Activated T-cell treated with anti-CD3 and anti-CD28 coated beads for 4 hours (primary cell): Measurements from ENCODE around the gene SMYD2.
A peak's percentile ranks its signal among the peaks of the same experiment; 100 is the strongest.

Source experiments
- DNase-seq: peaks from one replicate; pipeline ENCODE4 v3.0.0-alpha.2; 2020

The SMYD2 gene

DNA sequence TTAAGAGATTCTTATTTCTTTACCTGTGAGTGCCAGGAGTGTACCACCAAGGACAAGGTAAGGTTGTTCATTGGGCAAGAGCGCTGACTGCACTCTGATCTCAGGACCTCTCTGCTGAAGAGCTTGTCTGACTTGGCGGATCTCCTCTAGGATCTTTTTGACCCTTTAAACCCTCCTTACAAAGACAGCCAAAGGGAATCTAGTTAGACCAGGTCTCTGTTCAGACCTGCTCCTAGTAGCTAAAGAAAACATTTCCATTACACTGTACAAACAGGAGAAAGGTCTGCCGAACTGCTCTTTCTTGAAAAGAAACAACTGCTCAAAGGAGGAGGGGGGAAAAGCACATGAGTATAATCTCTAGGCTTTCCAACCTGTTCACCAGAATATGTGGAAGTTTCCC is 49.3 kb downstream of the SMYD2 start:
- DNase-seq, result no peak

DNA sequence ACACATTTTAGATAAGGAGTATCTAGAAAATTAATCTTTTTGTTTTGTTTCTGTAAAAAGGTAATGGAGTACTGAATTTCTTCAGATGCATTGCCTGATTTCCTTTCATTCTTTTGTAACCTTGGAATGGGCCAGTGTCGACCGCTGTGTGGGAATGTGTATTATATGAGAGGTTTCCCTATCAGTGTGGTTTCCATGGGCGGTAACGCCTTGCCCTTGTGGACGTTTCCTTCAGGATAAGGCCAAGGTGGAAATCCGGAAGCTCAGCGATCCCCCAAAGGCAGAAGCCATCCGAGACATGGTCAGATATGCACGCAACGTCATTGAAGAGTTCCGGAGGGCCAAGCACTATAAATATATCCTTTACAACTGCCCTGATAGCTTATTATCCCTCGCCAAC is 49.8 kb downstream of the SMYD2 start:
- DNase-seq, result no peak

DNA sequence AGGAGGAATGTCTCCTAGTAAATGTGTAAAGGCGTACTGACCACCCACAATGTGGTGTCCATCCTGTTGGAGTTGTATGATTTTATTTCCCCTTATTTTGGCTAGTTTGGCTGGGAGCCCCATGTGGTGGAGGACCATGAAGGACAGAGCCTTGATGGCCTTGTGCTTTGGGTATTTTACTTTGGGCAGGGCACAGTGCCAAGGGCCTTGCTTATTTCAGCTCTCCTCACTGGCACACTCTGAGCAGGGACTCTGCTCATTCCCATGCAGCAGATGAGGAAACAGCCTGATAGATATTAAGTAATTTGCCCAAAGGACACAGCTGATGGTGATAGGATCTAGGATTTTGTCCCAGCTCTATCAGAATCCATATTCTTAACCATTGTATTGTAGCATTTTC is 50.2 kb downstream of the SMYD2 start:
- DNase-seq, result no peak

DNA sequence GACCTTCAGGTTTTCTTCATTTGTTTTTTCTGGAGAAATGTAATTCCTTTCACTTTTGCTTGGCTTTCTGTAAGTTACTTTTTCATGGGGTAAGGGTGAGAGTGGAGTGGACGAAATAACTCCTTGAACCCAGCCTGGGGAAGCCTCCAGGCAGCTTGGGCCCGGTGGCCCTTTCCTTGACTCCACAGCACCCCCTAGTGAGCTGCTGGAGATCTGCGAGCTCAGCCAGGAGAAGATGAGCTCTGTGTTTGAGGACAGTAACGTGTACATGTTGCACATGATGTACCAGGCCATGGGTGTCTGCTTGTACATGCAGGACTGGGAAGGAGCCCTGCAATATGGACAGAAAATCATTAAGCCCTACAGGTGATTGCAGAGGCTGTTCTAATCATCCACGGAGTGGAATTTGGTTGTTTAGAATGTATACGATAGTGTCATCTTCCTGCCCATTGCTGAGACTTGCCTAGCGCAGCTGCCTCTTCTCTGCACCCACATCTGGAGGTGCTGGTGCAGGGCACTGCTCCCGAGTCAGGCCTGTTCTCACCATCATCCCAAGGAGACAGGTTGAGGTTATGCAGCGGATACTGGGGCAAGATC is 51.0 kb downstream of the SMYD2 start:
- peak; percentile 37 for DNase-seq

DNA sequence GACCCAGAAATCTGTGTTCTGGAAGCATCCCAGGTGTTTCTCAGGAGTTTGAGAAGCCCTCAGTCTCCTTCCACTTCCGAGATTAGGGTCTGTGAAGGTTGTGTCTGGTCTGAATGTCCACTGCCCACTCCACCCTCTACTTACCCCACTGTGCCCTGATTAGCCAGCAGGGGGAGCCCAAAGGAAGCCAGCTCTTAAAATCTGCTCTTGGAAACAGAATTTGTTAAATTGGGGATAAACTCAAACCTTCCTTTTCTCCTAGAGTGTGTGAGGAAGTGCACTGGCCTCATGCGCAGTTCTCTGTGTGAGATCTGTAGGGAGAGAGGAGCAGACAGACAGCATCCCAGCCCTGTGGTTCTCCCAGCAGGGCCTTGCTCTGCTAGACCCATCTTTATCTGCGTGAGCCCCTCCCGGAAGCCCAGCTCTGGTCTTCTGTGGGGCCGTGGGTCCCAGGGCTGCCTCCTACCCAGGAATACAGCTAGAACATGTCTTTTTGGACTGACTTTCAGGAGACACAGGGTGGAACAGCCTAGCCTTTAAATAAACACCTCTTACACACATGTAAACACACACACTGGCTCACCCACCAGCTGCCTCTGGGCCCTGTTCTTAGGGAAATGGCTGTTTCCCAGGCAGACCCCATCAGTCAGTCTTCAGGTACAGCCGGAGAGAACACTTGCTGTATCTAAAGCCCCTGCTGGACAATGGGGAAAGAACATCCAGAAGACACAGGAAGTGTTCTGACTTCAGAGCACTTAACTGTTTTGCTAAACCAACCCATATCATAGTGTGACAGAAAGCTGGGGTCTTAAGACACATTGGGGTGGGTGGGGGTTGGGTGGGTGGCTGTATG is 52.2 kb downstream of the SMYD2 start:
- DNase-seq, result peak; percentile 17

DNA sequence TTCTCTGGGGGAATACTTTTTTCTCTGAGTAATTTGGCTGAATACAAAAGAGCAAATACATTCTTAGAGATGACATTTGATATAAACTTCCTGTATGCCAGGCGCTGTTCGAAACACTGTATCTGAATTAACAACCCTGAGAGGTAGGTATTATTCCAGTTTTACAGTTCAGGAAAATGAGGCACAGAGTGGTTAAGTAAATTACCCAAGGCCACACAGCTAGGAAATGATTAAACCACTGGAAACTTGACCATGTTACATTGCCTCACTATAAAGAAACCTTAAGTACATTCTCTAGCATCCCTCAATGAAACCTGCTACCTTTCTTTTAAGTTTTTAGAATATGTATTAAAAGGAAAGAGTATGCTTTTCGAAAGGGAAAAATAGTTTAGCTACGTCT is 54.6 kb downstream of the SMYD2 start:
- DNase-seq, result no peak

DNA sequence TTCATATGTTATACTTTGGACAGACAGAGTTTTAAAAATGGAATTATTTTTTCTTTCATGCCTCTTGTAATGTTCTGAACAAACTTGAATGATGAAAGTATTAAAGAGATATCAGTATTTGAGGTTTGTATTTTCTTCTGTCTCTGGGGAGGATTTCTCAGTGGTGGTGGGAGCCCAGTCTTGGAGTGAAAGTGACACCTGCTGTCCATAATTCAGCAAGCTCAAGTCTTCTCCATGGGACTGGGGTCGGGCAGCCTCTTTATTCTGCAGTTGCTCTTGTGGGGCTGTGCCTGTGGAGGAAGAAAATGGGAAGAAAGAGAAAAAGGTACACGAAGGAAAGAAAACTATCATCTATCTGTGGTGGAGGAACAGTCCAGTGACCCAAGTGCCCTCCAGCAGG is 56.1 kb downstream of the SMYD2 start:
- no peak for DNase-seq

DNA sequence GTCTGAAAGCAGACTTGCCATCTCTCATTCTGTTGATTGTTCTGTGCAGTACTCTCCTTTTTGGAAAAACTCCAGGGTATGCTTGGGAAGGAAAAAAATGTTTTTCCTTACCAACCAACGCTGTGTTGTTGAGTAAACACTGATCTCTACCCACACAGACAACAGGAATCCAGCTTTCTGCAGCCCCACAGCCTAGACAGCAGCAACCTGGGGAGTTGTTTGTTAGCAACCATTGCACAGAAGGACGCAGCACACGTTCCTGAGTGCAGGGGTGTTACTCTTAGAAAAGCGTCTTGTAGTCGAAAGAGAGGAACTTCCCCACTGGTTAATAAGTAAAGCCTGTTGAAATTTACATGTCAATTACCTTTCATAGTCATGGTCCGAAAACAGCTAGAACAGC is 56.6 kb downstream of the SMYD2 start:
- no peak for DNase-seq

DNA sequence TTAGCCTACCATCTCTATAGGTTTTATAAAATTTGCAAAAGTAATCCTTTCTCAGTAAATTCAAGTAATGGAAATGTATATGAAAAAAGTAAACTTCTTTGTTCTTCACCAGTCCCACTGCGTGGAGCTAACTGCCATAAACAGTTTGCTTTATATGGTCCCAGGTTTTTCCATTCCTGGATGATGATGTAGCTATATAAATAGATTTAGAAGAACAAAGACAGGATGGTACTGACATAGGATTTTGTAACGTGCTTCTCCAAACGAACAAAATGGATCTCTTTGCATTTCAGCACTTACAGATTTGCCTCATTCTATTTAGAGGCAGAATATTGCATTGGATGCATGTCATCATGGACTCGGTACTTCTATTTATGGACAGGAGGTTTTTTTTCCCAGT is 57.3 kb downstream of the SMYD2 start:
- no peak for DNase-seq

DNA sequence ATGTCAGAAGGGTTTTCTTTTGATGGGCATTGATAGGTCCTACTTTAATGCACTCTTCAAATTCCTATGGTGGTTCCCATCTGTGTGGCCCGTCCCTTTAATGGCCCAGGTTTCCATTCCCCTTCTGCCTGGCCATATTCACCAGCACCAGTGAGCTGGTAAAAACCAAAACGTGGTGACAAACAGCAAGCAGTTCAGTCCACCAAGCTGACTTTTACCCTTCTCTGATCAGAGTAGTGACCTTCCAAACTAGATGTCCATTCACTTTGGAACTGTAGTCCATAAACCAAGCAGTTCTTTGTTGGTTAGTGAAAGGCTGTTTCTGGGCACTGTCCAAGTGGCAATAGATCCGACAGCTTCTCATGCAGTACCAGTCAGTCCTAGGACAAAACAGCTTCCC is 60.5 kb downstream of the SMYD2 start:
- no peak for DNase-seq

DNA sequence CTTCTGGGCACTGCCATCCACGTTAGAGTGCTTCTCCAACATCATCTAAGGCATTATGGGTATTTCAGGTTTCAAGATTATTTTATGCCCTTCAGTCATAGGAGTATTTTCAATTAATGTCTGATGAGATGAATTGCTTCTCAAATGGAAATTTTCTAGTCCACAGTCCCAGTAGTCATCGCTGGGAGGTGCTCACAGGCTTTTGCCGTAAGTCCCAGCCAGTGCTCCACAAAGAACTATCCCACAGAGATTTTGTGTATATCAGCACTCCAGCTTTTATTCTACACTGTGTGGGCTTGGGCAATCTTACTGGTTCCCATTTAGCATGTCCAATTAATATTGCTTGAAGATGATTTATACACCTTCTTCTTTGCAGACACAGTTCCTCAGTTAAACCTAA is 61.0 kb downstream of the SMYD2 start:
- DNase-seq, result no peak

DNA sequence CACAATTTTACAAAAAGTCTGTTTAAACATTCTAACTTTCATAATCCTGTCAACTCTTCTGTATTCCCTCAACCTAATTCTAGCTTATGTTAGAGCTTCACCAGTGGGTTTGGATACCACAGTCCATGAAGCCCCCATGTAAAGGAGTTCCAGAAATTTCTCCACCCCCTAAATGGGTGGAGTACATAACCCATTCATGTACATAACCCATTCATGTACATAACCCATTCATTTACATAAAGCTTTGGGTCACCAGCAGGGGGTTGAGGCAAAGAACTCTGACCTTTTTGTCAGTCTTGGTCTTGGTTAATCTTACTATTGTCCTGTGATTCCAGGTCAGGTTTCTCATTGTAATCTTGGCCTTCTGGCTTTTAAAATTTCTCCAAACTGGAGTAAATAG is 61.6 kb downstream of the SMYD2 start:
- DNase-seq, result no peak

DNA sequence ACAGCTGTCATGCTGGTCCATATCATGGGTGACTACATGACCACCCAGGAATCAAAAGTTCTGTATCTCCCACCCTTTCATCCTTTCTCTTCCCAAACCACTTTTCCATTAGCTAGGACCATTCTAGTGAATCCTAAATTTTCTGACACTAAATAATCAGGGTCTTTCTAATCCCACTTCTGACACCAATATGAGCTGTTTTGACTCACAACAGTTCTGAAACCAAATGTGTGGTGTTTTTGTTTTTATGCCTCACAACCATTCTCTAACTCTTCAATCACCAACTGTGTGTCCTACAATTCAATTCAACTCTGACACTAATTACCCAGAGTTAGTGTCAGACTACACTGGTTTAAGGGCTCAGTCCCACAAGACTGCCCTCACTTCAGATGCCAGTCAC is 63.9 kb downstream of the SMYD2 start:
- DNase-seq, result no peak

DNA sequence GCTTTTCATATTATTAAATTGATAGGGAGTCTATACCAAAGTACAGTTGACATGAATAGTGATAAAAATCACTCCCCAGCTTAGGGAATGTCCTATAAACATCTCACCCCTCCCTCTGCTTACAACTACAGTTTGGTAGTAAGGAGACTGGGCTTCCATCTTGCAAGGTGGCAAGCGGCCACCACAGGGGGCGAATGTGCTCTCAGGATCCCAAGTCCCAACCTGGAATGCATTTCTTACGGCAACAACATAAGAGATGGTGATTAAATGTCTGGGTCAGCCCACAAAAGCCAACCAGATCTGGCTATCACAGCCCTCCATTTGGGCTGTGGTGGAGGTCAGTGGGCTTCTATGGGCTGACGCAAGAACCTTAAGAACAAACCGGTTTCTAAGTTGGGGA is 68.0 kb downstream of the SMYD2 start:
- no peak for DNase-seq

DNA sequence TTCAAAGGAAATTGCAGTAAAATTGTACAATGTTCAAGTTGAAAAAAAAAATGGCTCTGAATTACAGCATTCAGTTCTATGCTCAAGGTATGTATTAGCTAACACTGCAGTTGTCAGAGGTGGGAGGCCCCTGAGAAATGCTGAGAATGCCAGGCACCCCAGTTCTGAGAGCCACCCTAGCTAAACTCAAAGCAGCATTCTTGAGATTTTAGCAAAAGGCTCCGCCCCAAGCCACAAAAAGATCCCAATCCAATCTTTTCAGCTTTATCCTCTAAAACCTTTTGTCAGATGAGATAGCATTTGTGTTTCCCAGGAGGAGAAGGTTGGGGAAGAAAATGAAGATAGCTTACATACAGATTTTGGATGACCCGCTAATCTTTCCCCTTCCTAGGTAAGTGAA is 68.8 kb downstream of the SMYD2 start:
- DNase-seq, result no peak

DNA sequence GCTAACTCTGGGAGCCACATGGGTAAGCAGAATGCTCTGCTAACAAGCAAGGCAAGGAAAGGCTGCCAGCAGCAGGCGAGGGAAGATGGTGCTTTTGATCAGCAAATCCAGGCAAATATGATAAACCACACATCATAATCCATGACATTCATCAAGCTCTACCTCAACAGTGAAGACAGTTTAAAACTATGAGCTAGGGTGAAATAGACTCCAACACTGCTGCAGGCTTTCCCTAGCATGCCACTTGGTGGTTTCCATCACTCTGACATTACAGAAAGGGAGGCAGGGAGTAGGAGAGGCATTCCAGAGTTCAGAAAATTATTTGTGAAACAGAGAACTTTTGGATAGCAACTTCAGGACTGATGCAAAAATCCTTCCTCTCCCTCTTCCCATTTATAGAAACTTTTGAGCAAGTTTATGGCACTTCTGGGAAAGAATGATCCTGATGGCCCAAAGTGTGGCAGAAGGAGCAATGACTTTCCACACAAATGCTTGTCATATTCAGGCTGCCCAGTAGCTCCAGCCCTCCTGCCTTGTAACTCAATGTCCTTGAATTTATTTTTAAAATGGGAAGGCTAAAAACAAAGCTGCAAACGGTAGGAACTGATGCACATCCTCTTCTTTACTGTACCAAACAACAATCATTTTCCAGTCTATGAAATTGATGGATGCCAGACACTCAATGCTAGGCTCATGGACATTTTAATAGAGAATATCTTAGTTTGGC is 70.8 kb downstream of the SMYD2 start:
- no peak for DNase-seq

DNA sequence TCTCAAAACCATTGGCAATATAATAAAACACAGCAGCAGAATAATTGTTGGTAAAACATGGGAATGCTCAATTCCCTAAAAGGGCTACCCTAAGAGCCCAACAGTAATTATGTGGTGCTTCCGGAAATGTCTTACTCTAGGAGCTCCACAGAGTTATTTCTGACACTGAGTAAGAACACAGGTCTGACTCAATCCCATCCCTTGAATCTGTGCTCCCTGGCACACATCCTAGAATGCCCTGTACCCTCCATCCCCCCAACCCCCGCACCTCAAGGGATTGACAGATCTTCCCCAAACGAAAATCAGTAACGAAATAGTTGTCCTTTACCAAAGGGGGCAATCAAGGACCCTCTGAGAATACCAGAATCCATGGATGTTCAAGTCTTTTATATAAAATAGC is 71.9 kb downstream of the SMYD2 start:
- DNase-seq, result no peak

DNA sequence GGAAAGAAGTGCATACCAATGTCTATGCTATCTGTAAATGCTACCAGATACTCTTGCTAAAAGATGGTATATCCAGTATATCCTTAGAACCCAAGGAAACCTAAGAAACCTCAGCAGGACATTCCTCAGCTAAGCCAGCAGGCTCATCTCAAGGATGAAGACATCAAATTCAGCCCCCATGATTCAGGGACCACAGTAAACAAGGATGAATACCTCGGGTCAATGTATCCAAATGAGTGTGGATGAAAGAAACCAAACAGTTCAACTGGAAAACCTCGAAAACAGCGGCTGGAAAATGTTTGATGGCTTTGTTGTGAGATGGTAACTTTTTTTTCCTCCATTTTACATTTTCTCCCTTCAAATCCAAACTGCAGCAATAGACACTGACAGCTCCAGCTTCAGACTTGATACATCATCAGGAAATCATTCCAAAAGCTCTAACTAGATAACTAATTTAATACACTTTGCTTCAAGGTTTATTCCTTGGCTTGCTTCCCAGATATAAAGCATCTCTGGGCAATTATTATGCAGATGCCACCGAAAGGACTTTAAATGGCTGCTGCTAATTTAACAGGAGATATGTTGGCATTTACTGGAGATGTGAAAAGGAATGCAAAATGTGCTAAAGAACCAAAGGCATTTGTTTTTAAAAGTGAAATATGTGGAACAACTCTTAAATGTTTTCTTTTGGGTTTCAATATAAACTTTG is 73.6 kb downstream of the SMYD2 start:
- DNase-seq, result no peak

DNA sequence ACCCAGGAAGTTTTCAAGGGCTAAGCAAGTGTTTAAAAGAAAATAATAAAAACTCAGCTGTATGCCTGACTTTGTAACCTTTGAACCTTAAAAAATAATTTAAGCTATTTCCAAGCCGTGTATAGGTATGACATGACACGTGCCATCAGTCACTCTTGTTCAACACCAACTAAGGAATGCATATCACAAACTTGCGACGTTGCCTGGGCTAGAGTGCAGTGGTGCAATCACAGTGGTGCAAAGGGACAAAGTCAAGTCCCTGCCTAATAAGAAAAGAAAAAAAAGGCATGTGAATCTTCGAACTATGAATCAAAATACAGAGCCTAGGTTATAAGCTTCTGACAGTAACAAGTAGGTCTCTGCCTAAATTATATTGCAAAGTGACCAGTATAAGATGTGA is 79.2 kb downstream of the SMYD2 start:
- DNase-seq, result no peak

DNA sequence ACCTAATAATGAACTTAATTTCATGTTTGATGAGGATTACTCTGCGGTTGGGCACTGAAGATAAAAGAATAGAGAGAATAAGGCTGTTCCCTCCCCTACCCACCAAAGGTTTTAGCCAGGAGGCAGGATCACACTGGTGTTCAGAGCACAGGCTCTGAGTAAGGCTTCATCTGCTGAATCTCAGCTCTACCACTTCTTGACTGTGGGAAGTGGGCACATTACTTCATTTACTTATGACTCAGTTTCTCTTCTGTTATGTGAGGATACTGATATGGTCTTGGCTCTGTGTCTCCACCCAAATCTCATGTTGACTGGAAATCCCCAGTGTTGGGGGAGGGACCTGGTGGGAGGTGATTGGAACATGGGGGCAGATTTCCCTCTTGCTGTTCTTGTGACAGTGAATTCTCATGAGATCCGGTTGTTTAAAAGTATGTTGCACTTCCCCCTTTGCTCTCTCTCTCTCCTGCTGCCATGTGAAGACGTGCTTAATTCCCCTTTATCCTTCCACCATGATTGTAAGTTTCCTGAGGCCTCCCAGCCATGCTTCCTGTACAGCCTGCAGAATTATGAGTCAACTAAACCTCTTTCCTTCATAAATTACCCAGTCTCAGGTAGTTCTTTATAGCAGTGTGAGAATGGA is 79.7 kb downstream of the SMYD2 start:
- DNase-seq, result no peak

DNA sequence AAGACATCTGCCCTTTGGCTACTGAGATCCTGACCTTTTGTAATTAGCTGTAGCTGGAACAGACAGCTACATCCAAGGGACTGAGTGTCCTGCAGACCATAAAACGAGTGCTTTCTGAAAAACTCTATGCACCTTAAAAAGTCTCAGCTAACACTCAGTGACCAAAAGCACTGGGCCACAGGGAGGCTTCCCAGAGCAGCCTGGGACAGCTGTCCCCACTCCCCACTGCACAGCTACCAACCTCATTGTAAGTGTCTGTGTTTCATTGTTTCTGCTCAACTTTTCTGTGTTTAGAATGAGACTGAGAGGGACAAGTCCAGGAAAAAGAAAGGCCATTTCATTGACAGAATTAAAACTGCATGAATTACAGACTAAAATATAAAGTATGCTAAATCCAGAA is 80.7 kb downstream of the SMYD2 start:
- no peak for DNase-seq

DNA sequence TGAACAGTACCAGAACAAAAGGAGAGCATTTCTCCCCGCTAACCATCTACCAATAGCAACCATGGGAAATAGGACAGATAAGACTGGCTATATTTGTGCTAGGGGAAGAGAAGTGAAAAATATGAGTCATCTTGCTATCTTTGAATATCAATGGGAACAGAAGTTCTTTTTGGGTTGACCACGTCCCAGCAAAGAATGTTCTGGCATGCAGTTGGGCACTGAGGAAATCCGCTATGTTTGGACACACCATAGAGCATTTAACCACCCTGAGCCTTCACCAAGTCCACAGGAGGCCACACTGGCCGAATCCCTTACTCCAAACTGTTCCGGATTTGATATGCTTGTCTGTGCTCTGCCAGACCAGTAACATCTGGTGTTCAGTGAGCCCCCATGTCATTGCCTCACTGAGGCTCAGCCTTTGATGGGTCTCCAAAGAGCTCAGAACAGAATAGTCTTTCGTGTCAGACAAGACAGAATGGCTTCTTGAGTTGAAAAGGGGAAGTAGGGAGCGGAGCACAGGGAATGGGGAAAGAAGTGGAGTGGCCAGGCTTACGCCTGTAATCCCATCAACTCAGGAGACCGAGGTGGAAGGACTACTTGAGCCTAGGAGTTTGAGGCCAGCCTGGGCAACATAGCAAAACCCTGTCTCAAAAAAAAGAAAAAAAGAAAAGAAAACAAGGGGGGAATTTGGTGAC is 81.4 kb downstream of the SMYD2 start:
- no peak for DNase-seq
